Activated T-cell treated with anti-CD3 and anti-CD28 coated beads, Interleukin-2, amount 50 U/mL, for 24 hours (primary cell): ENCODE data around the gene MCC.

Experiments used
- DNase-seq: peaks from one replicate; pipeline ENCODE4 v3.0.0-alpha.2; 2020
- H3K27ac Mint-ChIP-seq: 2 replicates; pipeline ENCODE4 v1.8.0; 2020; ENCODE audit warnings: mild to moderate bottlenecking, mixed read lengths
- H3K27me3 Mint-ChIP-seq: 2 replicates; pipeline ENCODE4 v1.8.0; 2020; ENCODE audit warnings: mixed read lengths
- H3K36me3 Mint-ChIP-seq: 2 replicates; pipeline ENCODE4 v1.8.0; 2020; ENCODE audit warnings: low read depth, mixed read lengths
- H3K4me1 Mint-ChIP-seq: 2 replicates; pipeline ENCODE4 v1.8.0; 2020; ENCODE audit warnings: low read depth, mixed read lengths
- H3K4me3 Mint-ChIP-seq: 2 replicates; pipeline ENCODE4 v1.8.0; 2020; ENCODE audit warnings: mild to moderate bottlenecking, moderate library complexity, mixed read lengths
- H3K9me3 Mint-ChIP-seq: 2 replicates; pipeline ENCODE4 v1.8.0; 2020; ENCODE audit warnings: mixed read lengths

The MCC gene

DNA sequence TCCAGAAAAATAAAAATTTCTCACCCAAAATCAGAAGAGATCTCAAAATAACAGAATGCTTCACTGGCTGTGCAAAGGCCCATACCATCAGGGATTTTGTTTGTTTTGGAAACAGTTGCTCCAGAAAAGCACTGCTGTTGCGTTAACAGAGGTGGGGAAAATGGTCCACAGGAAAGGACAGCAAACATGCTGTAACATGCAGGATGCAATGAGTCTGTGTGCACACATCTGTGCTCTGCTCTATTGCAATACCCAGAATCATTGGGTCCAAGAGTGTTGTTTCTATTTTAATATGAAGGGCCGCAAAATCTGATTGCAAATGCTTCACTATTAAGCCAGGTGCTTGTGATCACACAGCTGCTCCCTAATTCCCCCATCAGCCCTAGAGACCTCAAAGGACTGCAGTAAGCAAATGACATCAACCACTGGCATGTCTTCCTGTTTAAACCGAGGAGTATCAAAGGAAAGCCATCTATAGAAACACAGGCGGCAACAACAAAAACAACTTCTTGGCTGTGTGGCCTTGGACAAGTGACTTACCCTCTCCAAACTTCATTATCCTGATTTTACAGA is 370.6 kb downstream of the MCC start:
- H3K4me1 Mint-ChIP-seq = no peaks in the 10 kb centered on the region
- no peaks in the 10 kb centered on the region for H3K27me3 Mint-ChIP-seq
- no peaks in the 10 kb centered on the region for H3K36me3 Mint-ChIP-seq

DNA sequence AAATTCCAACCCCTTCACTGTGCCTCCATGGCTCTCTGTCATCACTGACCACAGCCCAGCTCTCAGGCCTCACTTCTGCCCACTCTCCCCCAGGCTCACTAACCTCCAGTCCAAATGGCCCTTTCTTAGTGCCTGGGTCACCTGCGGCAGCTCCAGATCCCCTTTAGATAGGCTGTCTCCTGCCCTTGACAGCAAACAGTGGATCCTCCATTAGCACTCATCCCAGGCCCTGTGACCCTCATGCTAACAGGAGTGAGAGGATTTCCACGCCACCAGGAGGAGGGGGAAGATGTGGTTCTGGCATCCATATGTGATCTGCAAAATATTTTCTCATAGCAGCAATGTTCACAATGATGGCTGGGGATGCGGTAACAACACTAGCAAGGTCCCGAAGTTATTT is 372.3 kb downstream of the MCC start:
- Mint-ChIP-seq H3K36me3 (no peaks in the 10 kb centered on the region), H3K9me3 (no peaks in the 10 kb centered on the region), H3K27ac (no peak overlapping the region), H3K4me3 (no peak overlapping the region), H3K27me3 (no peaks in the 10 kb centered on the region), H3K4me1 (no peaks in the 10 kb centered on the region)
- no peak for DNase-seq

More for the DNA sequence above, 370.6 kb downstream of the MCC start:
- no peak for DNase-seq
- no peaks in the 10 kb centered on the region for H3K9me3 Mint-ChIP-seq
- no peak overlapping the region for H3K4me3 Mint-ChIP-seq
- H3K27ac Mint-ChIP-seq = no peak overlapping the region

DNA sequence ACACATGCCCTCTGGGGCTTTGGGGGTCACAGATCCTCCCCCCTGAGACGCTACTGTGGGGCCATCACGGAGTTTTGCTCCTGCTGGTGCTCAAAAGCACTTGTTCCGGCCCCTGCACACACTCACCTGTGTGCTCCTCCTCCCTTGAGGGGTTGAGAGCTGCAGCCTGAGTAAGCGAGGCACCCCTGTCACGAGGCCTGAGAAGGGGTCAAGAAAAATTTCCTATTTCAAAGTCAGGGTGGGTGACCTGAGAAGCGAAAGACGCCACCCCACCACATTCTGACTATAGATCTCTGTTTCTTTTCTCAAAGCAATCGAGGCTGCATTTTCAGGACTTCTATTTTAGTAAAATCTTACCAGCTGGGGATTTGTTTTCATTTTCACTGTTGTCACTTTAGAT is 373.2 kb downstream of the MCC start:
- no peak overlapping the region for H3K27ac Mint-ChIP-seq
- no peak overlapping the region for H3K4me3 Mint-ChIP-seq
- H3K4me1 Mint-ChIP-seq = no peaks in the 10 kb centered on the region
- H3K27me3 Mint-ChIP-seq = no peaks in the 10 kb centered on the region
- no peaks in the 10 kb centered on the region for H3K9me3 Mint-ChIP-seq
- H3K36me3 Mint-ChIP-seq = no peaks in the 10 kb centered on the region
- no peak for DNase-seq

DNA sequence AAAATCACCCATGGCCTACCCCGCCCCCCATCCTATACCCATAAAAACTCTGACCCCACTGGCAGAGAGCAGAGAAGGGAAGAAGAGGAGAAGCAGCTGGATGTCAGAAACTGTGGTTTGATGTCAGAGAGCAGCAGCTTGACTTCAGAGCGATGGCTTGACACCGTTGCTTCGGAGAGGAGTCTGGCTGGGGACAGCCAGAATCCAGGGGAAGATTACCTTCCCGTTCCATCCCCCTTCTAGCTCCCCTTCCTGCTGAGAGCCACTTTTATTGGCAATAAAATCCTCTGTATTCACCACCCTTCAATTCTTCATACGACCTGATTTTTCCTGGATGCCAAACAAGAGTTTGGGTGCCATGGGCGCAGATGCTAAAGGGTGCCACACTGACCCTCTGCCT is 373.7 kb downstream of the MCC start:
- Mint-ChIP-seq H3K27me3 (no peaks in the 10 kb centered on the region), H3K36me3 (no peaks in the 10 kb centered on the region), H3K9me3 (no peaks in the 10 kb centered on the region), H3K4me1 (no peaks in the 10 kb centered on the region), H3K4me3 (no peak overlapping the region), H3K27ac (no peak overlapping the region)
- no peak for DNase-seq

DNA sequence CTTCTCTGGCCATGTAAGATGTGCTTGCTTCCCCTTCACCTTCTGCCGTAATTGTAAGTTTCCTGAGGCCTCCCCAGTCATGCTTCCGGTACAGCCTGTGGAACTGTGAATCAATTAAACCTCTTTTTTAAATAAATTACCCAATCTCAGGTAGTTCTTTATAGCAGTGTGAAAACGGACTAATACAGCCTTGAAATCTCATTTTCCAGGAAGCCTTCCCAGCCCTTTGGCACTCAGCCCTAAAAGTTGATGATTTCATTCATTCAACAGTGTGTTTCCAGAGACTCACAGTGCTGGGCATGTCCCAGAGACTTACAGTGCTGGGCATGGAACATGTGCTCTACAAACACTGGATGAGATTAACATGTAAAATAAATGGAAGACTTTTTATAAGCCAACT is 375.8 kb downstream of the MCC start:
- H3K27ac Mint-ChIP-seq = no peak overlapping the region

DNA sequence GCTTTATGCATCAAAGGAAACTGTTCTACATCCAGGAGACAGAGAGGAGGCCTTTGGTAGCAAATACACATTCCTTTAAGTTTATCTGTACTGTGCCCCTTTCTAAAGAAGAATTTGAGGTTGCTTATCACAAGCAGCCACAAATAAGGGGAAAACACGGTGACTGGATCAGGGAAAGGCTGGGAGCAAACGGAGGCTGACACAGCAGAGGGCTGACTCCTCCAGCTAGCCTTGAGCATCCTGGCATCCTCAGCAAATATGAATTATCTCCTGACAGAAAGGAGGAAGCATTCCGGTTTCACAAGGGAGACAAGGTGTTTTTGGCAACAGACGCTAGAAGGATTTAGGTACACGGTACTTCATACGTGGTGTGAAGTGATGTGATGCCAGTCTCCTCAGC is 378.1 kb downstream of the MCC start:
- DNase-seq = no peak
- H3K4me1 Mint-ChIP-seq = no peaks in the 10 kb centered on the region
- H3K27ac Mint-ChIP-seq = no peak overlapping the region
- no peaks in the 10 kb centered on the region for H3K36me3 Mint-ChIP-seq
- no peak overlapping the region for H3K4me3 Mint-ChIP-seq
- no peaks in the 10 kb centered on the region for H3K9me3 Mint-ChIP-seq
- H3K27me3 Mint-ChIP-seq = no peaks in the 10 kb centered on the region

More for the DNA sequence above, 375.8 kb downstream of the MCC start:
- Mint-ChIP-seq H3K4me1 (no peaks in the 10 kb centered on the region), H3K4me3 (no peak overlapping the region), H3K9me3 (no peaks in the 10 kb centered on the region), H3K27me3 (no peaks in the 10 kb centered on the region), H3K36me3 (no peaks in the 10 kb centered on the region)
- no peak for DNase-seq

DNA sequence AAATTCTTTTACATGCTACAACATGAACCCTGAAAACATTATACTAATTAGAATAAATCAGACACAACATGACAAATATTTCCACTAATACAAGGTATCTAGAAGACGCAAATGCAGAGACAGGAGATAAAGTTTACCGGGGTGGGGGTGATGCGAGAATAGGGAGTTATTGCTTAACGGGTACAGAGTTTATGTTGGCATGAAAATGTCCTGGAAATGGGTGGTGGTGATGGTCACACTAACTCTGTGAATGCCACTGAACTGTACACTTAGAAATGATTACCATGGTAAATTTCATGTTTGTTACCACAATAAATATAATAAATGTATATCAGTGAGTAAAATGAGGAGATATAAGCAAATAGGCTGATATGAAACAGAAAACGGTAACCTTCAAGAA is 378.9 kb downstream of the MCC start:
- no peak for DNase-seq
- H3K4me3 Mint-ChIP-seq = no peak overlapping the region

DNA sequence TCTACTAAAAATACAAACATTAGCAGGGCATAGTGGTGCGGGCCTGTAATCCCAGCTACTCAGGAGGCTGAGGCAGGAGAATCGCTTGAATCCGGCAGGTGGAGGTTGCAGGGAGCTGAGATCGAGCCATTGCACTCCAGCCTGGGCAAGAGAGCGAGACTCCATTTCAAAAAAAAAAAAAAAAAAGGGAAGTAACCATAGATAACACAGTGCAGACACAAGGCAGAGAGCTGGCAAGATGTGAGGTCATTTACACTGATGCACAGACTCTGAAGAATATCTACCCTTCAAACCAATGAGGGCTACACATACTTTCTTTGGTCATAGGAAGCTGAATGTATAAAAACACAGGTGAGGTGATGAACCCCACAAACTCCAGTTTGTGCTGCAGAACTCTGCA is 379.8 kb downstream of the MCC start:
- no peaks in the 10 kb centered on the region for H3K27me3 Mint-ChIP-seq

More for the DNA sequence above, 378.9 kb downstream of the MCC start:
- no peaks in the 10 kb centered on the region for H3K36me3 Mint-ChIP-seq
- H3K27ac Mint-ChIP-seq = no peak overlapping the region
- no peaks in the 10 kb centered on the region for H3K27me3 Mint-ChIP-seq
- no peaks in the 10 kb centered on the region for H3K9me3 Mint-ChIP-seq
- no peaks in the 10 kb centered on the region for H3K4me1 Mint-ChIP-seq

DNA sequence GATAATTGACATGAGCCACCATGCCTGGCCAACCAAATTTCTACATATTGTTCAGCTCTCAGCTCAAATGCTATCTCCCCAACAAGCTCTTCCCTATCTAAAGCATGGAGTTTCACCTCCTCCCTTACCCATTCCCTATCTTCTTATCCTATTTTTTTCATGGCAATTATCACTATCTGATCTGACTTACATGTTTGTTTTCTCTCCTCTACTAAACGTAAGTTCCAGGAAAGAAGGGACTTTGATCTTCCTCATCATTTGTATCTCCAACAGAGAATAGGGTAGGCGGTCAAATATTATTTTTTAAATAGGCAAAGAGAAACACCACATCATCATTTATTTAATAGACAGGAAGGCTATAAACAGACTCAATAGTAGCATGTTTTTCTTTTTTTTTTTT is 381.4 kb downstream of the MCC start:
- Mint-ChIP-seq H3K4me3 (no peak overlapping the region), H3K27ac (no peak overlapping the region), H3K36me3 (peaks cover 2% of the 10 kb centered on the region), H3K27me3 (no peaks in the 10 kb centered on the region), H3K9me3 (no peaks in the 10 kb centered on the region), H3K4me1 (no peaks in the 10 kb centered on the region)
- DNase-seq = no peak

More for the DNA sequence above, 379.8 kb downstream of the MCC start:
- Mint-ChIP-seq H3K4me3 (no peak overlapping the region), H3K9me3 (no peaks in the 10 kb centered on the region), H3K36me3 (no peaks in the 10 kb centered on the region), H3K4me1 (no peaks in the 10 kb centered on the region), H3K27ac (no peak overlapping the region)
- no peak for DNase-seq

DNA sequence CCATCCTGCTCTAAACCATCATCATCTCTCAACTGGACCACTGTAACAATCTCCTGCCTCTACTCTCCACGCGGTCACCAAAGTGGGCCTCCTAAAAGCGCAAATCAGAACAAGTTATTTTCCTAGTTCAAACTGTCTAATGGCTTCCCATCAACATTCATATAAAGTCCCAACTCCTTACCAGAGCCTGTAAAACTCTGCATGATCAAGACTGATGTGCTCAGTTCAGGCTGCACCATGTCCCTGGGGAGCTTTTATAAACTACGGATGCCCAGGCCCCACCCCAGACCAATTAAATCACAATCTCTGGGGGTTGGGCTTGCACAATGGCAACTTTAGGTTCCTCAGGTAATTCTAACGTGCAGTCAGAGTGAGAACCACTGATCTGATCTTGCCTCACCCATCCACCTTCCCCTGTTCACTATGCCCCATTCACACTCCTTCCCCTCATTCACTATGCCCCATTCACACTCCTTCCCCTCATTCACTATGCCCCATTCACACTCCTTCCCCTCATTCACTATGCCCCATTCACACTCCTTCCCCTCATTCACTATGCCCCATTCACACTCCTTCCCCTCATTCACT is 382.5 kb downstream of the MCC start:
- Mint-ChIP-seq H3K4me3 (no peak overlapping the region), H3K36me3 (peaks cover 2% of the 10 kb centered on the region), H3K4me1 (no peaks in the 10 kb centered on the region), H3K27ac (no peak overlapping the region), H3K9me3 (no peaks in the 10 kb centered on the region), H3K27me3 (no peaks in the 10 kb centered on the region)
- DNase-seq = no peak

DNA sequence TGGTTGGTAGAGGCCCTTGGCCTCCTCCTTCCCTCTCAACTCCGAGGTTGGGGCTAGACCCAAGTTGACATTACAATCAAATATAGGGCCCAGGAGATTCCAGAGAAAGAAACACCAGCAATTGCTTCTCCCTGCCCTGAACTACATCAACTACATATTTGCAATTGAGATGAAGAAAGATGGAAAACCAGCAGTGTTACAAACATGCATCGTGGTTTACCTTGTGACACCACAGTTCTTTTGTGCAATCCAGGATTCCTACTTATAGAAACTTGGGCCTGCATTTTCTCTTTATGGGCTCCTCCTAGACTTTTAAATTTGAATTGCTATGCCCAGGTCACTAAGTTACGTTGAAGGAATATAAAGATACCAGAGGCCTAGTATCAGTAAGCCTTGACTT is 384.9 kb downstream of the MCC start:
- Mint-ChIP-seq H3K27me3 (no peaks in the 10 kb centered on the region), H3K4me1 (no peaks in the 10 kb centered on the region), H3K4me3 (no peak overlapping the region), H3K36me3 (peaks cover 2% of the 10 kb centered on the region), H3K9me3 (no peaks in the 10 kb centered on the region), H3K27ac (no peak overlapping the region)
- DNase-seq = no peak

DNA sequence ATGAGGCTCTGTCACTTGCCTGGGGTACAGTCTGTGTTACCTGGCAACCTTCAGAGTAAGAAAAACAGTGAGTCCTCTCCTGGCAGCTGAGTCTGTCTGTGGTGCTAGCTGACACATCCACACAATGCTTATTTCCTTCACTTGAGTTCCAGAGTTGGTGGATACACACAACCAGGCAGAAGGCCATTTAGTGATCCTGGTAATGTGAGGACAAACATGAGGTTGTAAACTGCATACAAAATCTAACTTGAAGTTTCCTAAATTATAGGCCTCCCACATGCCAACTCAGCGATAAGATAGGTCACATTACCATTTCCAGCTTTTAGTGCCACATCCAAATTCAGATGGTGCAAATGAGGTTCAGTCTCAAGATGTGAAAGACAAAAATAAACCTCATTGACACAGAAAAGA is 386.1 kb downstream of the MCC start:
- H3K36me3 Mint-ChIP-seq = peaks cover 2% of the 10 kb centered on the region
- no peak for DNase-seq
- no peaks in the 10 kb centered on the region for H3K4me1 Mint-ChIP-seq
- no peak overlapping the region for H3K4me3 Mint-ChIP-seq
- H3K9me3 Mint-ChIP-seq = no peaks in the 10 kb centered on the region
- H3K27me3 Mint-ChIP-seq = no peaks in the 10 kb centered on the region
- no peak overlapping the region for H3K27ac Mint-ChIP-seq

DNA sequence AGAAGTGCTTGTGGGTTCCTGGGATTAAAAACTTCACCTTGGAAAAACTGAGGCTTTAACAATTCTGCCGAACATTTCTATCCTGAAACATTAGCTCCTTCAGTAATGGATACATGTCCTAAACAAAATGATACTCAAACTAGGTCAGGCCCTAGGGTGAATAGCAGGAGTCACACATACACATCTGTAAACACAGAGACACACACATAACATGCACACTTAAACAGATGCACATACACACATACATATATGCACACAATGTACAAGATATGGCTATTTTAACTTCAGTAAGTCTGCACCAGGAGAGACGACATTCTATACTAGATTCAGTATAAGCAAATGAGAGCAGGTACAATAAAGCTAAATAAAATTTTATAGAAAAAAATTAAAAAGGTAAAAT is 387.3 kb downstream of the MCC start:
- no peak for DNase-seq
- no peaks in the 10 kb centered on the region for H3K27me3 Mint-ChIP-seq
- H3K9me3 Mint-ChIP-seq = no peaks in the 10 kb centered on the region
- no peak overlapping the region for H3K27ac Mint-ChIP-seq
- H3K4me1 Mint-ChIP-seq = no peaks in the 10 kb centered on the region
- H3K4me3 Mint-ChIP-seq = no peak overlapping the region
- H3K36me3 Mint-ChIP-seq = peaks cover 2% of the 10 kb centered on the region

DNA sequence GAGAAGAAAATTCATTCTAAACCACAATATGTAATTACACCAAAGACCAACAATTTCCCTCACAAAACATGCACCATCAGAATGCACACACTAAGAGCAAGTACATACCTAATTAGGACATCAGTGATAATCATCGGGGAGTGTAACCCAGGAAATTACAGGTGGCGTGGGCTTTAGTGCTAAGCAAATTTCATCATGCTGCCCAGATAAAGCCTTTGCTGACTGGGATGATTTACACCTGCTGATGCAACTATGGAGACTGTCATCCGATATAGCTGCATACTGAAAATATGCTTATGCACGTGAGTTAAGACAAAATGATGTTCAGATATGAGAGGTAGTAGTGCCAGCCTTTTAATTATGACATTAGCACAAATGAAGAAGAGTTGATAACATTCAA is 388.4 kb downstream of the MCC start:
- Mint-ChIP-seq H3K36me3 (peaks cover 2% of the 10 kb centered on the region), H3K4me1 (no peaks in the 10 kb centered on the region), H3K9me3 (no peaks in the 10 kb centered on the region), H3K4me3 (no peak overlapping the region), H3K27me3 (no peaks in the 10 kb centered on the region), H3K27ac (no peak overlapping the region)
- DNase-seq = no peak

DNA sequence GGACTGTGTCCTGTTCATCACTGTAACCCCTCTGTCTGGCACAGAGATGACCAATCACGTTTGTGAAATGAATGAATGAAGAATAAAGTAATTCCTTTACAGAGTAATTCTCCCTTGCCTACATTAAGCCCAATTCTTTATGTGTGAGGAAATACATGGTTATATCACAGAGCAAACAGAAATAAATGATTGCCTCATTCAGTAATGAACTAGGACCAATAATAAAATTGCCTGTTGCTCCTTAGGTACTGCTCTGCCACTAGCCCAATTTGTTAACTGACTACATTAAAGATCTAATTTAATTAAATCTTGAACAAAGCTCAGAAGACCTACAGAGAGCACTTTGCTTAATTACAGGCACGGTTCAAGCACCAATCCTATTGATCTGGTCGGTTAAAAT is 389.9 kb downstream of the MCC start:
- H3K27ac Mint-ChIP-seq = no peak overlapping the region
- no peaks in the 10 kb centered on the region for H3K9me3 Mint-ChIP-seq
- H3K4me3 Mint-ChIP-seq = no peak overlapping the region
- H3K36me3 Mint-ChIP-seq = peaks cover 2% of the 10 kb centered on the region
- no peaks in the 10 kb centered on the region for H3K27me3 Mint-ChIP-seq
- H3K4me1 Mint-ChIP-seq = no peaks in the 10 kb centered on the region
- DNase-seq = no peak

DNA sequence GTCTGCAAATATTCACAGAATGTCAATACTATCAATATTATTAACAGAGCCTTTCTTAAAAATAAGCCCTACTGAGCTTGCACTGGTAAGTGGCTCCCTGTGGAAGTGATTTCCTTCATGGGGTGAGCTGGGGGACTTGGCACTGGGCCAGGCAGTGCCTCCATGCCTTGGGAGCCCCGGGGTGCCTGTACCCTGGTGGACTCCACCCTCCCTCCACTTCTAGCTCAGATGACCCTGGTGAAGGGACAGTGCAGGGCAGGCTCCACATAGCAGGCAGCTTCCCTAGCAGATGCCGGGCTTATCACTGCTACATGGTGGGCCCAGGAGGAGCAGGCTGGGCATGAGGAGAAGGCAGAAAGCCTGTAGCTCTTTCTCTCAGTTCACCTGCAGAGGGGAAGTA is 392.4 kb downstream of the MCC start:
- Mint-ChIP-seq H3K27me3 (no peaks in the 10 kb centered on the region), H3K4me3 (no peak overlapping the region), H3K9me3 (no peaks in the 10 kb centered on the region), H3K4me1 (peaks cover 5% of the 10 kb centered on the region), H3K36me3 (no peaks in the 10 kb centered on the region), H3K27ac (no peak overlapping the region)
- no peak for DNase-seq
